Memory B cell (primary cell): Measurements from ENCODE around the gene MRTFA.
"Not testable (repeated sequence)": the region's sequence is repeated elsewhere in the genome, so short reads cannot be mapped to it uniquely, and the experiment has no call there.

Experiments used
- ATAC-seq: fragments of 150-1000 bp; cut with Tn5 transposase; 2 replicates; pipeline ENCODE4 v1.10.0; 2021; ENCODE audit warnings: low read depth, mild to moderate bottlenecking, moderate library complexity
- DNase-seq, 2 donors: peaks; one replicate each; pipeline ENCODE4 v3.0.0; 2022; ENCODE audit warnings: low spot score in 2 of 2
- H3K27ac Mint-ChIP-seq: one replicate; pipeline ENCODE4 v1.8.0; 2022; ENCODE audit warnings: mild to moderate bottlenecking, moderate library complexity, mixed read lengths
- H3K27me3 Mint-ChIP-seq: one replicate; pipeline ENCODE4 v1.8.0; 2022; ENCODE audit warnings: mixed read lengths
- H3K36me3 Mint-ChIP-seq: one replicate; pipeline ENCODE4 v1.8.0; 2022; ENCODE audit warnings: mild to moderate bottlenecking, mixed read lengths
- H3K4me1 Mint-ChIP-seq: one replicate; pipeline ENCODE4 v1.8.0; 2022; ENCODE audit warnings: mixed read lengths
- H3K4me3 Mint-ChIP-seq: one replicate; pipeline ENCODE4 v1.8.0; 2022; ENCODE audit warnings: mild to moderate bottlenecking, moderate library complexity, mixed read lengths
- H3K9me3 Mint-ChIP-seq: one replicate; pipeline ENCODE4 v1.8.0; 2022; ENCODE audit warnings: mixed read lengths

Gene MRTFA

DNA sequence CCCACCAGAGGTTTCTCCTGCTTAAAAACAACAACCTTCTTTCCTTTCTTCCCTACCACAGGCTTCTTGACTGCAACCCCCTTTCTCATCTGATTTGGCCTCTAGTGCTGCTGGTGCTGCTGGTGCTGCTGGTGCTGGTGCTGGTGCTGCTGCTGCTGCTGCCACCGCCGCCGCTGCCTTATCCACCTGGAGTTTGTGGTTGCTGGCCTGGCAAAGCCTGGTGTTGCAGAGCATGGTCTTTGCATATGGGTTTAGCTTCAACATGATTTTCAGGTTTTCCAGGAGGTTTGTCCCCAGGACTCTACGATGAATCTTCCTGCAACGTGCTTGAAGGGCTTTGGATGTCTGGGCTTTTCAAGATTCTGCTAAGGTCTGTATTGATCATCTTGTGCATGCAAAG is 49.7 kb downstream of the MRTFA start:
- H3K4me1 Mint-ChIP-seq = peaks cover 8% of the 10 kb centered on the region
- H3K27ac Mint-ChIP-seq = no peak overlapping the region
- no peak for ATAC-seq
- H3K36me3 Mint-ChIP-seq = peaks cover 22% of the 10 kb centered on the region
- H3K4me3 Mint-ChIP-seq = no peak overlapping the region
- H3K9me3 Mint-ChIP-seq = peaks cover 1% of the 10 kb centered on the region
- no peaks in the 10 kb centered on the region for H3K27me3 Mint-ChIP-seq
- no peak for DNase-seq

DNA sequence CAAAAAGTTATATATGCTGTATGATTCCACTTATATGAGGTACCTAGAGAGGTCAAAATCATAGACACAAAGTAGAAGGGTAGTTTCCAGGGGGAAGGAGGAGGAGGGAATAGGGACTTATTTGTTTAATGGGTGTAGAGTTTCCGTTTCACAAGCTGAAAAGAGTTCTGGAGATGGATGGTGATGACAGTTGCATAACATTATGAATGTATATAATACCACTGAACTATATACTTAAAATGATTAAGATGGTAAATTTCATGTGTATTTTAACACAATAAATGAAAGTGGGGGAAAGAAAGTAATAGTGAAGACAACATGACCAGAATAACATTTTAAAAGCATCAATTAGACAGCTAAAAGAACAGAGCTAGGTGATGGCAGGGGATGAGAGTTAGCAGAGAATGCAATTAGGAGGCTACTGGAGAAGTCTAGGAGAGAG is 51.2 kb downstream of the MRTFA start:
- ATAC-seq (no peak), DNase-seq (no peak)
- H3K4me3 Mint-ChIP-seq = no peak overlapping the region
- H3K36me3 Mint-ChIP-seq = peaks cover 20% of the 10 kb centered on the region
- peaks cover 10% of the 10 kb centered on the region for H3K4me1 Mint-ChIP-seq
- no peak overlapping the region for H3K27ac Mint-ChIP-seq
- no peaks in the 10 kb centered on the region for H3K27me3 Mint-ChIP-seq
- peaks cover 1% of the 10 kb centered on the region for H3K9me3 Mint-ChIP-seq

- not testable (repeated sequence) for H3K27me3 Mint-ChIP-seq, DNase-seq, H3K9me3 Mint-ChIP-seq, ATAC-seq, H3K4me3 Mint-ChIP-seq, H3K27ac Mint-ChIP-seq
- Mint-ChIP-seq H3K36me3 (peaks cover 18% of the 10 kb centered on the region), H3K4me1 (peaks cover 10% of the 10 kb centered on the region)
Measured at GRCh38 chr22:40584766-40585165, 51.8 kb downstream of the MRTFA start.

GRCh38 chr22:40583053-40583741 is 53.3 kb downstream of the MRTFA start:
- H3K4me1 Mint-ChIP-seq = peaks cover 7% of the 10 kb centered on the region
- H3K36me3 Mint-ChIP-seq = peaks cover 15% of the 10 kb centered on the region
- ATAC-seq (no peak), DNase-seq (no peak)
- H3K27me3 Mint-ChIP-seq = no peaks in the 10 kb centered on the region
- no peak overlapping the region for H3K4me3 Mint-ChIP-seq
- H3K9me3 Mint-ChIP-seq = peaks cover 1% of the 10 kb centered on the region
- no peak overlapping the region for H3K27ac Mint-ChIP-seq

DNA sequence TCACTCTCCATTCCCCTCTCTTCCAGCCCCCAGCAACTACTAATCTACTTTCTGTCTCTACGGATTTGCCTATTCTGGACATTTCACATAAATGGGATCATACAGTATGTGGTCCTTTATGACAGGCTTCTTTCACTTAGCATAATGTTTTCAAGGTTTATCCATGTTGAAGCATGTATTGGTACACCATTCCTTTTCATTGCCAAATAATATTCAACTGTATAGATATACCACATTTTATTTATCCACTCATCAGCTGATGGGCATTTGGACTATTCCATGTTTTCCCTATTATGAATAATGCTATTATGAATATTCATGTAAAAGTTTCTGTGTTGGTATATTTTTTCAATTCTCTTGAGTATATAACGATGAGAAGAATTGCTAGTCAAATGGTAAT is 54.5 kb downstream of the MRTFA start:
- no peaks in the 10 kb centered on the region for H3K27me3 Mint-ChIP-seq
- peaks cover 7% of the 10 kb centered on the region for H3K4me1 Mint-ChIP-seq
- DNase-seq (no peak), ATAC-seq (no peak)
- H3K27ac Mint-ChIP-seq = no peak overlapping the region
- peaks cover 13% of the 10 kb centered on the region for H3K36me3 Mint-ChIP-seq
- H3K4me3 Mint-ChIP-seq = no peak overlapping the region
- peaks cover 1% of the 10 kb centered on the region for H3K9me3 Mint-ChIP-seq

DNA sequence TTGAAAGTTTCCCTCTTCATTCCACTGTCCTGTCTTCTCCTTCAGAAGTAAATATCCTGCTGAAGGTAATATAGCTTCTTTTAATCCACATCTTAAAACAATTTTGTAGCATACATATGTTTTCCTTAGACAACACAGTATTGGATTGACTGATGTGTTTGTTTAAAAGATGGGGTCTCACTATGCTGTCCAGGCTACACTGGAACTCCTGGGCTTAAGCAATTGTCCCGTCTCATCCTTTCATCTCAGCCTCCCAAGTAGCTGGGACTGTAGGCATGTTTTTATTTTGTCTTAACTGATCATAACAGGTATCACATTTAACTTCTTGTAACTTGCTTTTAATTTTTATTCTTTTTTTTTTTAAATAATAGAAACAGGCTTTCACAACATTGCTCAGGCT is 55.9 kb downstream of the MRTFA start:
- ATAC-seq (no peak), DNase-seq (no peak)
- Mint-ChIP-seq H3K27me3 (no peaks in the 10 kb centered on the region), H3K4me1 (peaks cover 7% of the 10 kb centered on the region), H3K4me3 (no peak overlapping the region), H3K9me3 (peaks cover 1% of the 10 kb centered on the region), H3K27ac (no peak overlapping the region), H3K36me3 (peaks cover 8% of the 10 kb centered on the region)

GRCh38 chr22:40578171-40578570 is 58.3 kb downstream of the MRTFA start:
- Mint-ChIP-seq H3K4me3 (no peak overlapping the region), H3K4me1 (peaks cover 4% of the 10 kb centered on the region), H3K36me3 (peaks cover 4% of the 10 kb centered on the region), H3K27me3 (no peaks in the 10 kb centered on the region), H3K9me3 (peaks cover 1% of the 10 kb centered on the region), H3K27ac (no peak overlapping the region)
- no peak for ATAC-seq
- no peak for DNase-seq

DNA sequence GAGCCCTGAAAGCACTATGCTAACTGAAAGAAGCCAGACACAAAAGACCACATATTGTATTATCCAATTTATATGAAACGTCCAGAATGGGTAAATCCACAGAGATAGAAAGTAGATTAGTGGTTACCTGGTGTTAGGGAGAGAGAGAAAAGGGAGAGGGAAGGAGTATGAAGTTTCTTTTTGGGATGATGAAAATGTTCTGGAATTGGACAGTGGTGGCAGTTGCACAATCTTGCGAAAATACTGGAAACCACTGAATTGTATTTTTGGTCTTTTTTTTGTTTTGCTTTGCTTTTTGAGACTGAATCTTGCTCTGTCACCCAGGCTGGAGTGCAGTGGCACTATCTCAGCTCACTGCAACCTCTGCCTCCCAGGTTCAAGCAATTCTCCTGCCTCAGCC is 63.5 kb downstream of the MRTFA start:
- Mint-ChIP-seq H3K27me3 (no peaks in the 10 kb centered on the region), H3K27ac (no peak overlapping the region)

GRCh38 chr22:40571887-40572286 is 64.6 kb downstream of the MRTFA start:
- Mint-ChIP-seq H3K27ac (no peak overlapping the region), H3K27me3 (no peaks in the 10 kb centered on the region), H3K36me3 (peaks cover 21% of the 10 kb centered on the region), H3K4me3 (no peak overlapping the region), H3K9me3 (peaks cover 5% of the 10 kb centered on the region), H3K4me1 (peaks cover 6% of the 10 kb centered on the region)
- ATAC-seq (no peak), DNase-seq (no peak)

More for the DNA sequence above, 63.5 kb downstream of the MRTFA start:
- Mint-ChIP-seq H3K4me1 (peaks cover 6% of the 10 kb centered on the region), H3K36me3 (peaks cover 21% of the 10 kb centered on the region), H3K4me3 (no peak overlapping the region), H3K9me3 (peaks cover 5% of the 10 kb centered on the region)
- no peak for DNase-seq
- no peak for ATAC-seq

- H3K27ac Mint-ChIP-seq = no peak overlapping the region
- H3K36me3 Mint-ChIP-seq = peaks cover 21% of the 10 kb centered on the region
- DNase-seq (no peak), ATAC-seq (no peak)
- H3K27me3 Mint-ChIP-seq = no peaks in the 10 kb centered on the region
- H3K4me3 Mint-ChIP-seq = no peak overlapping the region
- H3K4me1 Mint-ChIP-seq = peaks cover 12% of the 10 kb centered on the region
- peaks cover 3% of the 10 kb centered on the region for H3K9me3 Mint-ChIP-seq
Measured at GRCh38 chr22:40567626-40568328, 68.7 kb downstream of the MRTFA start.

- Mint-ChIP-seq H3K4me3 (no peak overlapping the region), H3K27ac (no peak overlapping the region), H3K9me3 (peaks cover 3% of the 10 kb centered on the region), H3K36me3 (peaks cover 17% of the 10 kb centered on the region), H3K27me3 (no peaks in the 10 kb centered on the region), H3K4me1 (peaks cover 11% of the 10 kb centered on the region)
- DNase-seq (no peak), ATAC-seq (no peak)
Measured at GRCh38 chr22:40567106-40567505, 69.4 kb downstream of the MRTFA start.

- Mint-ChIP-seq H3K4me3 (no peak overlapping the region), H3K4me1 (peaks cover 18% of the 10 kb centered on the region), H3K9me3 (no peaks in the 10 kb centered on the region), H3K27ac (no peak overlapping the region), H3K27me3 (no peaks in the 10 kb centered on the region), H3K36me3 (peaks cover 8% of the 10 kb centered on the region)
- DNase-seq (no peak), ATAC-seq (no peak)
Measured at GRCh38 chr22:40560994-40561515, 75.5 kb downstream of the MRTFA start.

GRCh38 chr22:40560551-40560950 is 76.0 kb downstream of the MRTFA start:
- H3K36me3 Mint-ChIP-seq = peaks cover 8% of the 10 kb centered on the region

DNA sequence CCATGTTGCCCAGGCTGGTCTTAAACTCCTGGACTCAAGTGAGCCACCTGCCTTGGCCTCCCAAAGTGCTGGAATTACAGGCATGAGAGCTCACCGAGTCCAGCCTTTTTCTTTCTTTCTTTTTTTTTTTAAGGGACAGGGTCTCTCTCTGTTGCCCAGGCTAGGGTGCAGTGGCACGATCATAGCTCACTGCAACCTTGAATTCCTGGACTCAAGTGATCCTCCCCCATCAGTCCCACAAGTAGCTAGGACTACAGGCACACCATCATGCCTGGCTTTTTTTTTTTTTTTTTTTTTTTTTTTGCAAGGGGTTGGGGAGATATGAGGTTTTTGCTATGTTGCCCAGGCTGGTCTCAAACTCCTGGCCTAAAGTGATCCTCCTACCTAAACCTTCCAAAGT is 78.5 kb downstream of the MRTFA start:
- H3K27ac Mint-ChIP-seq = no peak overlapping the region
- no peak for ATAC-seq

More at GRCh38 chr22:40560551-40560950, 76.0 kb downstream of the MRTFA start:
- H3K27me3 Mint-ChIP-seq = no peaks in the 10 kb centered on the region
- no peak overlapping the region for H3K27ac Mint-ChIP-seq
- no peaks in the 10 kb centered on the region for H3K9me3 Mint-ChIP-seq
- ATAC-seq (no peak), DNase-seq (no peak)
- peaks cover 16% of the 10 kb centered on the region for H3K4me1 Mint-ChIP-seq
- H3K4me3 Mint-ChIP-seq = no peak overlapping the region

More for the DNA sequence above, 78.5 kb downstream of the MRTFA start:
- no peak for DNase-seq
- Mint-ChIP-seq H3K36me3 (peaks cover 17% of the 10 kb centered on the region), H3K9me3 (no peaks in the 10 kb centered on the region), H3K27me3 (no peaks in the 10 kb centered on the region), H3K4me1 (peaks cover 14% of the 10 kb centered on the region), H3K4me3 (no peak overlapping the region)
